BJ (cell line): Measurements from ENCODE around the gene LARP4B. TPM values are rescaled to one million over a fixed set of nuclear protein-coding genes. Genes with fewer than 3 reads are reported as not detected.

Source experiments
- CTCF ChIA-PET: fragments of 350-600 bp; formaldehyde crosslinking; extraction: SDS; loops from one replicate; lab custom pipeline; 2021; ENCODE audit warnings: antibody characterized with exemption, inconsistent platforms; lab: Yijun Ruan, JAX
- POLR2A ChIA-PET: fragments of 300-600 bp; sonication (Branson Sonifier 250); formaldehyde crosslinking; extraction: SDS; loops from one replicate; lab custom pipeline; 2021; ENCODE audit warnings: antibody characterized with exemption; lab: Charles Lee
- DNase-seq: peaks from one replicate; pipeline ENCODE4 v3.0.0-alpha.2; 2011; ENCODE audit warnings: low read depth
- H3K27me3 ChIP-seq: 2 replicates; pipeline ENCODE4 v1.6.0; 2011; ENCODE audit warnings: low read length; ENCODE audit not compliant: control insufficient read depth, insufficient read depth
- H3K36me3 ChIP-seq: 2 replicates; pipeline ENCODE4 v1.5.1; 2011; ENCODE audit warnings: low read length; ENCODE audit not compliant: control insufficient read depth, insufficient read depth
- H3K4me3 ChIP-seq: 2 replicates; pipeline ENCODE4 v1.5.1; 2011; ENCODE audit warnings: low read depth, mild to moderate bottlenecking, control low read depth, low read length
- polyA plus RNA-seq: library from polyadenylated mRNA; depleted of rRNA; stranded (reverse); fragments of >200 nt; gene quantifications from 2 replicates; pipeline ENCODE4 v1.2.3, GENCODE V29; 2011
- TF ChIP-seq, protein P1 (sequence below): IDR thresholded peaks from 2 replicates; pipeline ENCODE4 v1.5.1; 2011; ENCODE audit warnings: low read depth, mild to moderate bottlenecking, control low read depth, inconsistent platforms, low read length, moderate library complexity; ENCODE audit not compliant: insufficient read depth

The LARP4B gene
- polyA plus RNA-seq, 1 experiment: 38.4 TPM

GRCh38 chr10:836782-837181 is 94.7 kb downstream of the LARP4B start:
- CTCF ChIA-PET: no interaction called here
- POLR2A ChIA-PET: no interaction called here
- Histone ChIP-seq H3K36me3 (peaks cover 10% of the 10 kb centered on the region), H3K27me3 (no peaks in the 10 kb centered on the region), H3K4me3 (no peak overlapping the region)
- DNase-seq: no peak
- TF ChIP-seq, protein P1, sequence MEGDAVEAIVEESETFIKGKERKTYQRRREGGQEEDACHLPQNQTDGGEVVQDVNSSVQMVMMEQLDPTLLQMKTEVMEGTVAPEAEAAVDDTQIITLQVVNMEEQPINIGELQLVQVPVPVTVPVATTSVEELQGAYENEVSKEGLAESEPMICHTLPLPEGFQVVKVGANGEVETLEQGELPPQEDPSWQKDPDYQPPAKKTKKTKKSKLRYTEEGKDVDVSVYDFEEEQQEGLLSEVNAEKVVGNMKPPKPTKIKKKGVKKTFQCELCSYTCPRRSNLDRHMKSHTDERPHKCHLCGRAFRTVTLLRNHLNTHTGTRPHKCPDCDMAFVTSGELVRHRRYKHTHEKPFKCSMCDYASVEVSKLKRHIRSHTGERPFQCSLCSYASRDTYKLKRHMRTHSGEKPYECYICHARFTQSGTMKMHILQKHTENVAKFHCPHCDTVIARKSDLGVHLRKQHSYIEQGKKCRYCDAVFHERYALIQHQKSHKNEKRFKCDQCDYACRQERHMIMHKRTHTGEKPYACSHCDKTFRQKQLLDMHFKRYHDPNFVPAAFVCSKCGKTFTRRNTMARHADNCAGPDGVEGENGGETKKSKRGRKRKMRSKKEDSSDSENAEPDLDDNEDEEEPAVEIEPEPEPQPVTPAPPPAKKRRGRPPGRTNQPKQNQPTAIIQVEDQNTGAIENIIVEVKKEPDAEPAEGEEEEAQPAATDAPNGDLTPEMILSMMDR: no peak

GRCh38 chr10:834493-834892 is 97.0 kb downstream of the LARP4B start:
- no peaks in the 10 kb centered on the region for H3K27me3 ChIP-seq
- POLR2A ChIA-PET: no interaction called here
- no peak for DNase-seq
- TF ChIP-seq, protein P1: no peak
- CTCF ChIA-PET: no interaction called here
- peaks cover 8% of the 10 kb centered on the region for H3K36me3 ChIP-seq
- no peak overlapping the region for H3K4me3 ChIP-seq

DNA sequence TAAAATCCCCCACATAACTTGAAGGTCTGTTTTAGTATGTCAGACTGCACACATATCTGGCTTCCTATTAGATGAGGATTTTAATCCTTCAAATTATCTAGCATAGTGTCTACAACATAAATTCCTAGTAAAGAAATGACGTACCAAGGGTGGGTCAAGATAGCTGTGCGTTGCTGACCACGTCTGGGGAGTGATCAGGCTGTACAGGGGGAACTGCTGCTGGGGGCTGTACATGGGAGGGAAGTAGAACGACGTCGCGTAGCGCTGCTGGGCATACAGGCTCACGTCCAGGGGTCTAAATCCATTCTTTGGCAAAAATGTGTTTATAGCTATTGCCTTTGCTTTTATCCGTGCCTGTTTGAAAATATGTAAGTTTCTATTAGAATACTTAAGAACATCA is 102.3 kb downstream of the LARP4B start:
- DNase-seq: no peak
- Histone ChIP-seq H3K4me3 (no peak overlapping the region), H3K36me3 (peaks cover 21% of the 10 kb centered on the region), H3K27me3 (no peaks in the 10 kb centered on the region)
- TF ChIP-seq, protein P1: no peak
- POLR2A ChIA-PET: no interaction called here
- CTCF ChIA-PET: interaction anchor here (1.5 kb wide), 1 partner anchor 11 kb away, joined by 5 read pairs; no protein-coding TSS in a partner anchor

- no peaks in the 10 kb centered on the region for H3K27me3 ChIP-seq
- no peak overlapping the region for H3K4me3 ChIP-seq
- TF ChIP-seq, protein P1: no peak
- ChIA-PET POLR2A (no interaction called here), CTCF (no interaction called here)
- peaks cover 29% of the 10 kb centered on the region for H3K36me3 ChIP-seq
- no peak for DNase-seq
These were observed 103.3 kb downstream of the LARP4B start for GRCh38 chr10:828191-828590.

DNA sequence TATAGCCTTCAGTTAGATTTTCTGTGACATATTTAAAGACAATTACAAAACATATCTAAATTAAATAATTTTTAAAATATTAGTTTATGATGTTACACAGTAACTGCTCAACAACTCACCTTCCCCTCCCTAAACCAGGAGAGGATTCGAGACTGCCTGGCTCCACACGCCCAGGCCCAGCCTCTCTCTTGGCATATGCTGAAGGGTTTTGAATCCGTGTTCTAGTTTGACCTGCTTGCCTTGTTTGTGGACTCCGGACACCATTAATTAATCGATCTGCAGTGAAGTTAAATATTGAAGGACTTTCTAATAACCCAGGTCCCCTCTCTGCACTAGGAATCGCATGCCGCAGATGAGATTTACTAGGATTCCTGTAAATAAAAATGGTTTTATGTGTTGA is 106.6 kb downstream of the LARP4B start:
- Histone ChIP-seq H3K4me3 (no peak overlapping the region), H3K27me3 (no peaks in the 10 kb centered on the region), H3K36me3 (peaks cover 40% of the 10 kb centered on the region)
- no peak for DNase-seq
- ChIA-PET CTCF (no interaction called here), POLR2A (no interaction called here)
- TF ChIP-seq, protein P1: no peak
